MCF 10A (cell line): ENCODE data around the gene CTDSPL. TPM values are rescaled to one million over a fixed set of nuclear protein-coding genes. Genes with fewer than 3 reads are reported as not detected.

Source experiments
- BruUV-seq: library from RNA; stranded (reverse); fragments of 400-500 nt; replicated peaks from 2 replicates; lab custom pipeline; 2021; lab: Mats Ljungman, UMichigan
- CTCF ChIA-PET: fragments of 300-600 bp; sonication (Branson Sonifier 250); formaldehyde crosslinking; extraction: SDS; loops from one replicate; lab custom pipeline; 2021; ENCODE audit warnings: antibody characterized with exemption, inconsistent platforms; lab: Yijun Ruan, JAX
- POLR2A ChIA-PET: fragments of 300-600, 350-650 bp; sonication (Branson Sonifier 250); formaldehyde crosslinking; extraction: SDS; loops from one replicate; lab custom pipeline; 2020; ENCODE audit warnings: antibody characterized with exemption, inconsistent platforms; lab: Yijun Ruan, JAX
- DNase-seq: peaks from one replicate; pipeline ENCODE4 v3.0.0-alpha.2; 2018; ENCODE audit not compliant: unreplicated experiment
- H3K27ac Mint-ChIP-seq: one replicate; pipeline ENCODE4 v1.8.0; 2022; ENCODE audit warnings: mild to moderate bottlenecking, low read depth, mixed read lengths; ENCODE audit not compliant: unreplicated experiment
- H3K27me3 Mint-ChIP-seq: one replicate; pipeline ENCODE4 v1.8.0; 2022; ENCODE audit warnings: mixed read lengths; ENCODE audit not compliant: insufficient read depth, unreplicated experiment
- H3K36me3 Mint-ChIP-seq: one replicate; pipeline ENCODE4 v1.8.0; 2022; ENCODE audit warnings: mild to moderate bottlenecking, moderate library complexity, mixed read lengths; ENCODE audit not compliant: insufficient read depth, unreplicated experiment
- H3K4me1 Mint-ChIP-seq: one replicate; pipeline ENCODE4 v1.8.0; 2022; ENCODE audit warnings: mixed read lengths; ENCODE audit not compliant: insufficient read depth, unreplicated experiment
- H3K4me3 Mint-ChIP-seq: one replicate; pipeline ENCODE4 v1.8.0; 2022; ENCODE audit warnings: mild to moderate bottlenecking, moderate library complexity, mixed read lengths; ENCODE audit not compliant: unreplicated experiment
- H3K9me3 Mint-ChIP-seq: one replicate; pipeline ENCODE4 v1.8.0; 2022; ENCODE audit warnings: mixed read lengths; ENCODE audit not compliant: unreplicated experiment
- intact Hi-C: fragments of 100-400 bp; cut with micrococcal nuclease; formaldehyde crosslinking; loops from 2 replicates; pipeline ENCODE4 v1.14.1; 2022
- total RNA-seq: library from RNA; stranded (reverse); gene quantifications from 2 replicates; pipeline ENCODE4 v1.2.3, GENCODE V29; 2022
- TF ChIP-seq, protein P1 (sequence below): fragments of 200-600 bp; IDR thresholded peaks from one replicate; pipeline ENCODE4 v1.8.0; 2022; ENCODE audit warnings: antibody characterized with exemption, mild to moderate bottlenecking; ENCODE audit not compliant: unreplicated experiment

CTDSPL gene
- total RNA-seq, 1 experiment from 2014 or later, result 38.8 TPM

DNA sequence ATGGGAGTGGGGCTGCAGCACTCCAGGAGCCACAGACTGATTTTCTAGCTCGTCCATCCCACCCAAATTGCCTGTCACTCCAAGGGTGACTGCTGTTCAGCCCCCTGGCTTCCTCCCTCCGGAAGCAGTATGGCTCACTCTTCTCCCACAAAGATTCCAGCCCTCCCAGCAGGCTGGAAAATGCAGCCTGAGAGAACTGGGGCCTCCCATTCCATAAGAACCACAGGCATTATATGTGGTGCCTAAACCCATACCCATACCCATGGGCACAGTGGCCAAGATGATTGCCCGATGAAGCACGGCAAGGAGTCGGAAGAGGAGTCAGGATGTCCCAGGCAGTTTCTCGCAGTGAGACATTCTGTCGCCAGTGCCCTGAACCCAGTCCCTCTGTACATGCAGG, 122.9 kb downstream of the CTDSPL start:
- no peak for DNase-seq
- no peak overlapping the region for H3K27ac Mint-ChIP-seq
- BruUV-seq, result no TSS peak
- ChIA-PET CTCF (interaction anchor here (2.1 to 2.6 kb wide), 2 partner anchors 10 to 12 kb away, joined by 11 to 12 read pairs; no protein-coding TSS in a partner anchor), POLR2A (interaction anchor here (0.6 kb wide), 1 partner anchor 622 kb away, joined by 3 read pairs; no protein-coding TSS in a partner anchor)
- H3K4me3 Mint-ChIP-seq, result no peak overlapping the region
- TF ChIP-seq, protein P1, sequence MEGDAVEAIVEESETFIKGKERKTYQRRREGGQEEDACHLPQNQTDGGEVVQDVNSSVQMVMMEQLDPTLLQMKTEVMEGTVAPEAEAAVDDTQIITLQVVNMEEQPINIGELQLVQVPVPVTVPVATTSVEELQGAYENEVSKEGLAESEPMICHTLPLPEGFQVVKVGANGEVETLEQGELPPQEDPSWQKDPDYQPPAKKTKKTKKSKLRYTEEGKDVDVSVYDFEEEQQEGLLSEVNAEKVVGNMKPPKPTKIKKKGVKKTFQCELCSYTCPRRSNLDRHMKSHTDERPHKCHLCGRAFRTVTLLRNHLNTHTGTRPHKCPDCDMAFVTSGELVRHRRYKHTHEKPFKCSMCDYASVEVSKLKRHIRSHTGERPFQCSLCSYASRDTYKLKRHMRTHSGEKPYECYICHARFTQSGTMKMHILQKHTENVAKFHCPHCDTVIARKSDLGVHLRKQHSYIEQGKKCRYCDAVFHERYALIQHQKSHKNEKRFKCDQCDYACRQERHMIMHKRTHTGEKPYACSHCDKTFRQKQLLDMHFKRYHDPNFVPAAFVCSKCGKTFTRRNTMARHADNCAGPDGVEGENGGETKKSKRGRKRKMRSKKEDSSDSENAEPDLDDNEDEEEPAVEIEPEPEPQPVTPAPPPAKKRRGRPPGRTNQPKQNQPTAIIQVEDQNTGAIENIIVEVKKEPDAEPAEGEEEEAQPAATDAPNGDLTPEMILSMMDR, result no peak
- intact Hi-C loops, result no loop called here
- no peaks in the 10 kb centered on the region for H3K27me3 Mint-ChIP-seq
- H3K9me3 Mint-ChIP-seq, result no peaks in the 10 kb centered on the region
- no peaks in the 10 kb centered on the region for H3K4me1 Mint-ChIP-seq
- H3K36me3 Mint-ChIP-seq, result peaks cover 39% of the 10 kb centered on the region

DNA sequence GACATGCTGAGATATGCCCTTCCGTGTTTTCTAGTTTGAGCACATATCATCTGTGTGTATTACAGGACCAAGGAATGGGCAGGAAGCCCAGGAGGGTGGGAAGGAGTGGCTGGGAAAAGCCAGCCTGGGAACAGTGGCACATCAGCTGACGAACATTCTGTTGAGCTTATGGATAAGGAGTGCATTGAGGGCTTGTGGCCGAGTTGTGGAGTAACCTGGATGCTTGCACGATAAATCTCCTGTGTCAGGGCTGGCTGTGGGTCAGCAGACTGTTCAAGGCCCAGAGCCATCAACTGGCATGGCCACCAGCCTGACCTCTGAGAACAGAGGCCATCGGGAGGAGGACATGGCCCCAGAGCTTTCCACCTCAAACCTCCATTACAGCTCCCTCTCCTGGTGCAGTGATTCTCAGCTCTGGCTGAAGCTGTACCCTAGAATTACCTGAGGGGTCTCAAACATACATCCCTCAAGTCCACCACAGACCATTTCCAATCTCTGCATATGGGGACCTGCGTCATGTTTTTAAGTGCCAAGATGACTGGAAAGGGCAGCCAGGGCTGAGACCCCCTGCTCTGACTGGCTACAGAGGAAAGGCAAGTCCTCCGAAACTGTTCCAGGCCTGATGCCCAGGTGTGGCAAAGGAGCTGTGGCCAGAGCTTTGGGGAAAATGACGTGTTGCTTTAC, 124.1 kb downstream of the CTDSPL start:
- Mint-ChIP-seq H3K27ac (no peak overlapping the region), H3K4me1 (no peaks in the 10 kb centered on the region), H3K9me3 (no peaks in the 10 kb centered on the region), H3K4me3 (no peak overlapping the region), H3K27me3 (no peaks in the 10 kb centered on the region), H3K36me3 (peaks cover 31% of the 10 kb centered on the region)
- ChIA-PET POLR2A (interaction anchor here (0.7 to 1.3 kb wide), 2 partner anchors 11 to 122 kb away, joined by 3 read pairs; no protein-coding TSS in a partner anchor), CTCF (interaction anchor here (0.8 to 2.6 kb wide), 3 partner anchors 11 to 131 kb away, joined by 3 to 12 read pairs (median 11); no protein-coding TSS in a partner anchor)
- intact Hi-C loops, result no loop called here
- DNase-seq, result no peak
- BruUV-seq, result no TSS peak
- TF ChIP-seq, protein P1, result no peak

DNA sequence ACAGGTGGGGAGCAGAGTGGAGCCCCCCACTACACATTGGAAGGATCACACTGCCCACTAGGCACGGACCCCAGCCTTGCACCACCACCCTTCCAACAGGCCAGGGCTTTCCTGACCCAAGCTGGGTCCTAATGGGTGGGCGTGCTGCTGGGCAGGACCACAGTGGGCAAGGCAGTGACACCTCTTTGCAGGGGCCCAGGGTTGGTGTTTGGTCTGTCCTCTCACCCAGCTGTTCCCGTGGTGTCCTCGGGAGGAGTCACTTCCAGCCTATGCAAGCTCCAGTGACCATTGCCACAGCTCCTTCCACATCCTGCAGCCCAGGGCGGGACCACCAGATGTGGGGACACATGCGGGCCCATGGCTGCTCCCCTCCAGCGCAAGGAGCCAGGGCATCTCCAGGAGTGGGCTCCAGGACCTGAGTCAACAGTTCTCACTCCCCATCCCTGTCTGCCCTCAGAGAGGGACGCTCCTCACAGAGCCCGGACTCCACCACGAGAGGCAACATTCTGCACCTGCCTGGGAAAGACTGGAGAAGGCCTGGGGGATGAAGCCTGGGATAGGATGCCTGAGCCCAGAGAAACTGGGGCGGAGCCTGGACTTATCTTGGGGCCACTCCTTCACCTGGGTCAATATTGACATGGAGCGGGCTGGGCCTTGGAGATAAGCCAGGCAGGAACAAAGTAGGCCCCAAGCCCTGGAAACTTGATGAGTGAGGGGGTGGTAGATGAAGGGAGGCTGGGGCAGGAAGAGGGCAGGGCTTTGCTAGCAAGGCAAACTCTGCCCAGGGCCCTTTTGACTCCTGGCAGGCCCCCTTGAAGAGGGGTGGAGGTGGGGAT, 125.0 kb downstream of the CTDSPL start:
- intact Hi-C loops, result no loop called here
- Mint-ChIP-seq H3K36me3 (peaks cover 22% of the 10 kb centered on the region), H3K27me3 (no peaks in the 10 kb centered on the region), H3K9me3 (no peaks in the 10 kb centered on the region), H3K4me3 (no peak overlapping the region), H3K27ac (no peak overlapping the region), H3K4me1 (no peaks in the 10 kb centered on the region)
- ChIA-PET CTCF (interaction anchor here (0.8 to 2.6 kb wide), 6 partner anchors 10 to 132 kb away, joined by 3 to 12 read pairs (median 10); no protein-coding TSS in a partner anchor), POLR2A (interaction anchor here (0.7 to 1.3 kb wide), 2 partner anchors 10 to 123 kb away, joined by 3 read pairs; no protein-coding TSS in a partner anchor)
- BruUV-seq, result no TSS peak
- TF ChIP-seq, protein P1, result no peak
- peak; percentile 50 for DNase-seq

DNA sequence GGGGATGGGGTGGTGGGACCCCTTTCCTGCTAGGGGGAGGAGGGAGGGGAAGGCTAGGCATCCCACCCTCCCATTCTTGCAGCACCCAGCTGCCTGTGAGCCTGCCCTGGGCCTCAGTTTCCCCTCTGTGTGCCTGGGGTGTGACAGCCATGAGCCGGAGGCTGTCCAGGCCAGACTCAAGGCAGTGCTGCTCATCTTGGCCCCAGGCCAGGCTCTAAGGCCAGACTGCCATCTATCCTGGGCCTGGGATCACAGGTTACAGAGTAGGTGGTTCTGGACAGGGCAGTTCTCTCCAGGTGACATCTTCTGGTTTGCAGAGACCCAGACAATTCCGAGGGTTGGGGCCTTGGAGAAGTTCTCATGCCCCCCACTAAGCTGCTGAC, 125.6 kb downstream of the CTDSPL start:
- Mint-ChIP-seq H3K4me1 (peaks cover 3% of the 10 kb centered on the region), H3K36me3 (peaks cover 16% of the 10 kb centered on the region), H3K9me3 (no peaks in the 10 kb centered on the region), H3K27ac (no peak overlapping the region), H3K4me3 (no peak overlapping the region), H3K27me3 (no peaks in the 10 kb centered on the region)
- BruUV-seq, result no TSS peak
- TF ChIP-seq, protein P1, result no peak
- intact Hi-C loops, result no loop called here
- ChIA-PET POLR2A (no interaction called here), CTCF (interaction anchor here (0.6 to 2.0 kb wide), 4 partner anchors 8 to 16 kb away, joined by 4 to 10 read pairs (median 8); no protein-coding TSS in a partner anchor)
- no peak for DNase-seq
